Measurements from ENCODE around the gene CFC1B.
"Not testable (repeated sequence)": the region's sequence is repeated elsewhere in the genome, so short reads cannot be mapped to it uniquely, and the experiment has no call there.

The CFC1B gene

GRCh38 chr2:130520992-130521391 lies at the start of gene CFC1B:
CFC1B (plus strand) TSS chr2:130521222; CDS start chr2:130521485, 263 bp downstream.
- not testable (repeated sequence) for DNase-seq

- not testable (repeated sequence) for DNase-seq
Observed at GRCh38 chr2:130491073-130491472, 29.9 kb upstream of the CFC1B start.

GRCh38 chr2:130509228-130509627 lies 11.8 kb upstream of the CFC1B start, which contains the start of gene POTEI:
POTEI (minus strand) TSS chr2:130509328; CDS start chr2:130509235, 93 bp downstream.
- DNase-seq: not testable (repeated sequence)

GRCh38 chr2:130510807-130511746 lies 9.9 kb upstream of the CFC1B start:
- DNase-seq: not testable (repeated sequence)

- not testable (repeated sequence) for DNase-seq
Observed at GRCh38 chr2:130511747-130512451, 9.1 kb upstream of the CFC1B start.

DNA sequence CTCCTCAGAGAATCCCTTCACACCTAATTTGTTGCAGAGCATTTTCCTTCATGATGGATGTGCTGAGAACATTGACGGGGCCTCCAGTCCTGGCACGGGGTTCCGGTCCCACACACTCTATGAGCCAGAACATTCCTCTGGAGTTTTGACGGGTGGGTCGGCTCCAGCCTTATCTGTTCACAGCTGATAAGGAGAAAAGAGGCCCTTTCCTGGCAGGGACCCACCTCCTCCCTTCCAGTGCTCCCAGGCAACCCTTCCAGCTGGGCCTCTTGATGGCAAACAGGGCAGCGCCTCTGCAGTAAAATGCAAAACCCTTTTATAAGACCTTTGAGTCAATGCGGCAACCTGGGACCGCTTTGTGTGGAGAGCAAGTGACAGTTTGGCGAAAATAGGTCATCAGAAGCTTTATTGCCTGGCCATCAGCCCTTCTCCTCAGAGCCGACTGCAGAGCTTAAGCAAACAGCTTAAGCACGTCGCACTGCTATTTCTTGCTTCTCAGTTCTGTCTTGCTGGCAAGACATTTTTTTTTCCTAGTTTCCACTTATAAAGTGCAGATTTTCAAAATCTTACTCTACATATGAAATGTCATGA lies 2.4 kb upstream of the CFC1B start:
- not testable (repeated sequence) for DNase-seq

- not testable (repeated sequence) for DNase-seq
Observed at GRCh38 chr2:130522390-130522789, 1.4 kb downstream of the CFC1B start.

DNA sequence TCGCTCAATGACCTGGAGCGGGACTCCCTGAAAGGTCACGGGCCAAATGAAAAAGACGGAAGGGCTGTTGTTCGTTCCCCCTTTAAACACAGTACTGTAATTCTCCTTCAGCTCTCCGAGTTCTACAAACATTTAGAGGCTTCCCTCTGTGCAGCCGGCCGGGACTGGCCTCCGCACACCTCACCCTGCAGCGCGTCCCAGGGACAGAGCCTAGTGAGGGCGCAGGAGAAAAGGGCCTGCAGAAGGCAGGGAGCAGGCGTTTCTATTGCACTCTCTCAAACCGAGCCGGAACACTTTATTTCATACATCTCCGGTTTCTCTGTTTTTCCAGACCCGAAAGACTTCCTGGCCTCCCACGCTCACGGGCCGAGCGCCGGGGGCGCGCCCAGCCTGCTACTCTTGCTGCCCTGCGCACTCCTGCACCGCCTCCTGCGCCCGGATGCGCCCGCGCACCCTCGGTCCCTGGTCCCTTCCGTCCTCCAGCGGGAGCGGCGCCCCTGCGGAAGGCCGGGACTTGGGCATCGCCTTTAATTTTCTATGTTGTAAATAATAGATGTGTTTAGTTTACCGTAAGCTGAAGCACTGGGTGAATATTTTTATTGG lies 6.4 kb downstream of the CFC1B start:
- not testable (repeated sequence) for DNase-seq

- DNase-seq: not testable (repeated sequence)
Observed at GRCh38 chr2:130529545-130529944, 8.5 kb downstream of the CFC1B start.

- not testable (repeated sequence) for DNase-seq
Observed at GRCh38 chr2:130530212-130530611, 9.2 kb downstream of the CFC1B start.

GRCh38 chr2:130531225-130531624 lies 10.2 kb downstream of the CFC1B start:
- DNase-seq: not testable (repeated sequence)

DNA sequence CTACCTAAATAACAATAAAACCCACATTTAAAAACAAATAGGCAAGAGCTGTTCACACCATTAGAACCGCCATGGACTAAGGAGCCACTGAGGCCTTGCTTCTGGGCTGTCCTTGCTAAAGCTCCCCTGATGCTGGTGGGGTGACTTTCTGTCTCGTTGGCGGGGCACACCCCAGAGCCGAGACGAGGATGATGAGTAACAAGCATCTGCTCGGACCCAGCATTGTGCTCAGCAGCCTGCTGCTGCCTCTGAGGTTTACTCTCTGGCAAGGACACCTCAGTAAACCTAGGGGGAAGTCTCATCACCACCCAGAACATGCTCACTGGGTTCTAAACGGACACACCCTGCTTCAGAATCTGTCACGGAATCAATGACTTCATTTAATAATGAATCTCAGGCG lies 10.7 kb downstream of the CFC1B start:
- not testable (repeated sequence) for DNase-seq

GRCh38 chr2:130536654-130537053 lies 15.6 kb downstream of the CFC1B start:
- DNase-seq: not testable (repeated sequence)

DNA sequence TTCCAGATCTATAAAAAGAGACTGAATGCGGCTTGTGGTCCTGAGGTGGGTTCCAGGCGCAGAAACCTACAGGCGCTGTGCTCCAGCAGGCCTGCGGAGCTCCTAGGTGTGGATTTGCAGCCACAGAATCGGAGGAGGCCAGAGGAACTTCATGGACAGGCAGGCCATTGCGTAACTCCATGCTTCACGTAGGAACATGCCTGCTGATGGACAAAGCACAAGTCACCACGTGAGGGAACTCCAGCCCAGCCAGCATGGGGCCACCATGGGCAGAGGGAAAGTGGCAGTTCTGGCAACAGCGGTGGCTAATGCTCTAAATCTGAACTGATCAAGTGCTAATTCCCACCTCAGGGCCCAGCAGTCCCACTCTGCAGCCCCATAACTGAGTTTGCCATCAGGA lies 17.2 kb downstream of the CFC1B start:
- DNase-seq: not testable (repeated sequence)

DNA sequence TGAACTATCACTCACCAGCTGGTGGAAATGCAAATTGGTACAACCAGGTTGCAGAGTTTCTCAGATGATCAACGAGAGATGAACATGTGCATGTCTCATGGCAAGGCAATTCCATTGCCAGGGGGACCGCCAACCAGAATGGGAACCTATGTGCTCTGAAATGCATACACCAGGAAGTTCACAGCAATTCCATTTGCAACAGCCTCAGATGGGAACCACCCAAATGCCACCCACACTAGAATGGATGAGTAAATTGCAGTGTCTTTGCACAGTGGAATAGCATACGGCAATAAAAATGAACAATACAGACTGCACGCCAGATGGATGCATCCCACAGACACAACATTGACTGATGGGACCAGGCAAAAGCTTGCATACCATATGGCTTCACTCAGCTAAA lies 21.8 kb downstream of the CFC1B start:
- not testable (repeated sequence) for DNase-seq

GRCh38 chr2:130543785-130544528 lies 22.9 kb downstream of the CFC1B start:
- DNase-seq: not testable (repeated sequence)

DNA sequence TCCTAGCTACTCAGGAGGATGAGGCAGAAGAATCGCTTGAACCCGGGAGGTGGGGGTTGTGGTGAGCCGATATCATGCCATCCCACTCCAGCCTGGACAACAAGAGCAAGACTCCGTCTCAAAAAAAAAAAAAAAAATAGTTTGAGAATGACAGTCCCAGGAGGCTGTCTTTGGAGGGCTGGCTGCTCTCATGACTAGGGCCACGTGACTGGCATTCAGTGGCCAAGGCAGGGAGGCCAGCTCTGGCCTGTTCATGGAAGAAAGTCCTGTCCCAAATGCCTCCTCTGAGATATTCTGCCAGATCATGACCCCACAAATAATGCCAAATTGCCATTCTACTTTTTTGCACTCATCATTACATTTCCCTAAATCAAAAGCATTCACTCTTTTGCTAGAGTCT lies 24.0 kb downstream of the CFC1B start:
- DNase-seq: not testable (repeated sequence)

- not testable (repeated sequence) for DNase-seq
Observed at GRCh38 chr2:130548418-130548817, 27.4 kb downstream of the CFC1B start.

DNA sequence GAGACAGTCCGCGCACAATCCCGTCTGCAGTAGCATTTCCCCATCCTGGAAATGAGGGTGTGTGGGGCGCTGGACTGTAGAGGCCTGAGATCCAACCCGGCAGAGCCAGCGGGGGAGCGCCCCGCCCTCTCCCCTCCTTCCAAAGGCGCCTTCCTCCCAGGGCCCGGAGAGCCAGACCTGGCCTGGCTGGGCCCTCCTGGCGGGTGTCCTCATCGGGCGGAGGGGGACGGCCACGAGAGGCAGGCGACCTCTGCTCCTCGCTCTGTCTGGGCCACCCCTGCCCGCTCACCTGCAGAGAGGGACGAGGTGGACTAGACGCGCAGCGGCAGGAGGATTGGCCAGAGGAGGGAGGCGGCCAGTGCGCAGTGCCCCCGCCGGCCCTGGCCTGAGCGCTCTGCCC lies 28.5 kb downstream of the CFC1B start:
- DNase-seq: not testable (repeated sequence)

DNA sequence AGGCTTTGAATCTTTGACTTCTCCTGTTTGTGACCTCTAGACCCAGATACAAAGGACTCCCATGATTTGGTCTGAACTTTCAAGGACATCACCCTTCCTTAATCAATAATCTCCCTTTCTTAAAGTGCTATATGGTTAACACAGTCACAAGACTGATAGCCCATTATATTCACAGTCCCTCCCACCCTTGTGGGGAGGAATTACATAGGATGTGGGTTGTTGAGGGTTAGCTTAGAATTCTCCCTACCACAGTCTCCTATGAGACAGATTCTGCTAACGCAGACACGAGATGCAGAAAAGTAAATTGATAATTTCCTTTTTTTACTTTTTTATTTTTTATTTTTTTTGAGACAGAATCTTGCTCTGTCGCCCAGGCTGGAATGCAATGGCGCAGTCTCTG lies 33.2 kb downstream of the CFC1B start:
- not testable (repeated sequence) for DNase-seq

- DNase-seq: not testable (repeated sequence)
Observed at GRCh38 chr2:130556441-130556840, 35.4 kb downstream of the CFC1B start.

GRCh38 chr2:130566165-130566564 lies 45.1 kb downstream of the CFC1B start:
- not testable (repeated sequence) for DNase-seq
